AG04449 (cell line): ENCODE measurements around the gene GUCY1A2.

Experiments
- CTCF ChIA-PET: fragments of 350-600 bp; formaldehyde crosslinking; extraction: SDS; loops from one replicate; lab custom pipeline; 2021; ENCODE audit warnings: antibody characterized with exemption; lab: Yijun Ruan, JAX
- POLR2A ChIA-PET: fragments of 400-600, 350-600 bp; formaldehyde crosslinking; extraction: SDS; loops from one replicate; lab custom pipeline; 2020; ENCODE audit warnings: antibody characterized with exemption, inconsistent platforms; lab: Yijun Ruan, JAX
- DNase-seq: peaks from one replicate; pipeline ENCODE4 v3.0.0-alpha.2; 2010; ENCODE audit warnings: low read depth, low spot score
- H3K4me3 ChIP-seq: 2 replicates; pipeline ENCODE4 v1.5.1; 2011; ENCODE audit warnings: low read depth, mild to moderate bottlenecking, control low read depth, low read length
- CTCF ChIP-seq: IDR thresholded peaks from one replicate; pipeline ENCODE4 v1.5.1; 2011; ENCODE audit warnings: mild to moderate bottlenecking, moderate library complexity, low read length, control low read depth, inconsistent platforms; ENCODE audit not compliant: insufficient read depth; ENCODE audit errors: missing control alignments

Gene GUCY1A2

GRCh38 chr11:106983991-106984390 lies 34.3 kb downstream of the GUCY1A2 start:
- POLR2A ChIA-PET: no interaction called here
- CTCF ChIA-PET: interaction anchor here (1.4 kb wide), 1 partner anchor 9 kb away, joined by 3 read pairs; no protein-coding TSS in a partner anchor
- no peak for TF ChIP-seq CTCF
- H3K4me3 ChIP-seq: no peak overlapping the region
- DNase-seq: no peak

- TF ChIP-seq CTCF: no peak
- ChIA-PET CTCF (interaction anchor here (1.4 kb wide), 1 partner anchor 9 kb away, joined by 3 read pairs; no protein-coding TSS in a partner anchor), POLR2A (no interaction called here)
- DNase-seq: no peak
- H3K4me3 ChIP-seq: no peak overlapping the region
These were observed 35.0 kb downstream of the GUCY1A2 start for GRCh38 chr11:106983261-106983660.

GRCh38 chr11:106974831-106975230 lies 43.4 kb downstream of the GUCY1A2 start:
- DNase-seq: no peak
- no peak for TF ChIP-seq CTCF
- ChIA-PET POLR2A (no interaction called here), CTCF (interaction anchor here (0.7 to 1.7 kb wide), 5 partner anchors 8 to 252 kb away, joined by 3 to 5 read pairs (median 3); no protein-coding TSS in a partner anchor)
- H3K4me3 ChIP-seq: no peak overlapping the region

- POLR2A ChIA-PET: no interaction called here
- no peak for TF ChIP-seq CTCF
- DNase-seq: no peak
- CTCF ChIA-PET: interaction anchor here (1.5 to 1.6 kb wide), 2 partner anchors 11 to 14 kb away, joined by 4 to 5 read pairs; no protein-coding TSS in a partner anchor
- H3K4me3 ChIP-seq: no peak overlapping the region
These were observed 46.4 kb downstream of the GUCY1A2 start for GRCh38 chr11:106971864-106972263.

GRCh38 chr11:106969644-106970355 lies 48.5 kb downstream of the GUCY1A2 start:
- ChIA-PET CTCF (no interaction called here), POLR2A (no interaction called here)
- TF ChIP-seq CTCF: no peak

GRCh38 chr11:106962995-106963394 lies 55.3 kb downstream of the GUCY1A2 start:
- DNase-seq: no peak
- ChIA-PET POLR2A (no interaction called here), CTCF (interaction anchor here (0.9 kb wide), 1 partner anchor 12 kb away, joined by 3 read pairs; no protein-coding TSS in a partner anchor)
- H3K4me3 ChIP-seq: no peak overlapping the region
- TF ChIP-seq CTCF: no peak

More at GRCh38 chr11:106969644-106970355, 48.5 kb downstream of the GUCY1A2 start:
- no peak for DNase-seq
- no peak overlapping the region for H3K4me3 ChIP-seq
